ENCODE data around the gene LRRC8A.

GRCh38 chr9:128884164-128884563 is 2.2 kb downstream of the LRRC8A start:
- TF ChIP-seq CTCF (IDR thresholded peaks at IDR 0.05) (no peak), REST (IDR thresholded peaks at IDR 0.05; ENCODE audit: insufficient read depth in 1 of 2, low read depth in 2 of 2, low read length in 1 of 2) (no peak), POLR2AphosphoS5 (IDR thresholded peaks at IDR 0.05; ENCODE audit: low read depth, low read length) (no peak), TCF7L2 (IDR thresholded peaks at IDR 0.05; ENCODE audit: low read depth, low read length) (no peak), SIN3A (IDR thresholded peaks at IDR 0.05; ENCODE audit: borderline replicate concordance, insufficient read depth, low read depth, low read length) (no peak)
